IMR-90 (cell line): Measurements from ENCODE around the gene LIMS2. TPM values are rescaled to one million over a fixed set of nuclear protein-coding genes. Genes with fewer than 3 reads are reported as not detected.

ENCODE experiments used
- ATAC-seq: fragments of 200-7000 bp; cut with Tn5 transposase; 2 replicates; pipeline ENCODE4 v1.9.1; 2020; ENCODE audit warnings: low read depth, mild to moderate bottlenecking, moderate library complexity
- BruUV-seq: library from RNA; stranded (reverse); fragments of 400-500 nt; replicated peaks from 2 replicates; lab custom pipeline; 2021; lab: Mats Ljungman, UMichigan
- CTCF ChIA-PET: fragments of 300-600 bp; formaldehyde crosslinking; extraction: SDS; loops from one replicate; lab custom pipeline; 2021; ENCODE audit warnings: antibody characterized with exemption; lab: Yijun Ruan, JAX
- POLR2A ChIA-PET: fragments of 300-600 bp; sonication (Branson Sonifier 250); formaldehyde crosslinking; loops from one replicate; lab custom pipeline; 2022; ENCODE audit warnings: antibody characterized with exemption; ENCODE audit not compliant: unreplicated experiment; lab: Charles Lee
- DNase-seq: peaks from one replicate; pipeline ENCODE4 v3.0.0; 2013
- H2AFZ ChIP-seq: replicated peaks from 2 replicates; pipeline ENCODE3; 2013; ENCODE audit warnings: low read length, mild to moderate bottlenecking; ENCODE audit not compliant: poor library complexity
- H2AK5ac ChIP-seq: 2 replicates; pipeline ENCODE4 v1.6.1; 2013; ENCODE audit warnings: low read depth, low read length, inconsistent platforms
- H2AK9ac ChIP-seq: replicated peaks from 2 replicates; pipeline ENCODE3; 2013; ENCODE audit warnings: mild to moderate bottlenecking, low read depth, low read length, moderate library complexity; ENCODE audit not compliant: poor library complexity
- H2BK120ac ChIP-seq: 2 replicates; pipeline ENCODE4 v1.6.1; 2013; ENCODE audit warnings: low read depth, low read length, inconsistent platforms
- H2BK15ac ChIP-seq: 3 replicates; pipeline ENCODE4 v1.6.1; 2013; ENCODE audit warnings: low read depth, low read length, inconsistent platforms
- H2BK20ac ChIP-seq: 2 replicates; pipeline ENCODE4 v1.6.1; 2013; ENCODE audit warnings: low read depth, mild to moderate bottlenecking, inconsistent platforms, low read length, moderate library complexity
- H2BK5ac ChIP-seq: 2 replicates; pipeline ENCODE4 v1.6.1; 2013; ENCODE audit warnings: mild to moderate bottlenecking, low read depth, low read length, inconsistent platforms; ENCODE audit not compliant: poor library complexity, severe bottlenecking
- H3K14ac ChIP-seq: replicated peaks from 2 replicates; pipeline ENCODE4 v1.6.1; 2013; ENCODE audit warnings: low read depth, low read length, inconsistent platforms
- H3K18ac ChIP-seq: 2 replicates; pipeline ENCODE4 v1.6.1; 2013; ENCODE audit warnings: low read depth, low read length, control low read depth
- H3K23ac ChIP-seq: 2 replicates; pipeline ENCODE4 v1.6.1; 2013; ENCODE audit warnings: low read depth, low read length, inconsistent platforms
- H3K27ac ChIP-seq: 2 replicates; pipeline ENCODE4 v1.5.1; 2013; ENCODE audit warnings: mild to moderate bottlenecking, control low read depth, low read length; ENCODE audit not compliant: insufficient read depth
- H3K27me3 ChIP-seq: 2 replicates; pipeline ENCODE4 v1.6.1; 2013; ENCODE audit warnings: low read length; ENCODE audit not compliant: control insufficient read depth, insufficient read depth
- H3K36me3 ChIP-seq: 2 replicates; pipeline ENCODE4 v1.6.1; 2013; ENCODE audit warnings: low read length, mixed read lengths; ENCODE audit not compliant: control insufficient read depth, insufficient read depth
- H3K4ac ChIP-seq: 2 replicates; pipeline ENCODE4 v1.6.1; 2013; ENCODE audit warnings: low read depth, low read length, inconsistent platforms
- H3K4me1 ChIP-seq: 2 replicates; pipeline ENCODE4 v1.6.1; 2013; ENCODE audit warnings: low read length, mixed read lengths; ENCODE audit not compliant: control insufficient read depth, insufficient read depth
- H3K4me2 ChIP-seq: 2 replicates; pipeline ENCODE4 v1.6.1; 2013; ENCODE audit warnings: low read depth, mild to moderate bottlenecking, control low read depth, low read length, moderate library complexity
- H3K4me3 ChIP-seq: 2 replicates; pipeline ENCODE4 v1.5.1; 2013; ENCODE audit warnings: low read depth, mild to moderate bottlenecking, control low read depth, low read length, moderate library complexity; ENCODE audit not compliant: insufficient read depth
- H3K56ac ChIP-seq: 2 replicates; pipeline ENCODE4 v1.6.1; 2013; ENCODE audit warnings: low read length, inconsistent platforms; ENCODE audit not compliant: insufficient read depth; ENCODE audit errors: extremely low read depth
- H3K79me1 ChIP-seq, 2 experiments: 2 replicates each; pipeline ENCODE4 v1.6.1; 2013; ENCODE audit warnings: low read length in 2 of 2, inconsistent platforms in 1 of 2, low read depth in 1 of 2
- H3K9ac ChIP-seq: 2 replicates; pipeline ENCODE4 v1.6.1; 2013; ENCODE audit warnings: low read depth, low read length, control low read depth
- H3K9me1 ChIP-seq: 2 replicates; pipeline ENCODE4 v1.6.1; 2013; ENCODE audit warnings: low read length, inconsistent platforms; ENCODE audit not compliant: insufficient read depth
- H3K9me3 ChIP-seq: 2 replicates; pipeline ENCODE4 v1.6.1; 2013; ENCODE audit warnings: low read length; ENCODE audit not compliant: control insufficient read depth, insufficient read depth
- H4K20me1 ChIP-seq: 2 replicates; pipeline ENCODE4 v1.6.1; 2013; ENCODE audit warnings: low read length, inconsistent platforms; ENCODE audit not compliant: insufficient read depth
- H4K5ac ChIP-seq: 2 replicates; pipeline ENCODE4 v1.6.1; 2013; ENCODE audit warnings: mild to moderate bottlenecking, low read depth, low read length, control low read depth
- H4K8ac ChIP-seq, 2 experiments: 2 replicates each; pipeline ENCODE4 v1.6.1; 2013; ENCODE audit warnings: low read depth in 2 of 2, low read length in 2 of 2, control low read depth in 1 of 2, inconsistent platforms in 1 of 2
- H4K91ac ChIP-seq: 2 replicates; pipeline ENCODE4 v1.6.1; 2013; ENCODE audit warnings: low read depth, low read length, inconsistent platforms; ENCODE audit not compliant: insufficient read depth
- CEBPB ChIP-seq: IDR thresholded peaks from 2 replicates; pipeline ENCODE4 v1.6.1; 2012; ENCODE audit warnings: low read depth, low read length, improper control_type of control experiment
- CHD1 ChIP-seq: IDR thresholded peaks from 2 replicates; pipeline ENCODE4 v1.6.1; 2012; ENCODE audit warnings: low read depth, low read length, improper control_type of control experiment
- FOS ChIP-seq: fragments of 150-350 bp; IDR thresholded peaks from 2 replicates; pipeline ENCODE4 v1.6.1; 2016; ENCODE audit warnings: low read depth, low read length
- MAFK ChIP-seq: IDR thresholded peaks from 2 replicates; pipeline ENCODE4 v1.6.1; 2012; ENCODE audit warnings: low read depth, low read length, improper control_type of control experiment
- MXI1 ChIP-seq: IDR thresholded peaks from 2 replicates; pipeline ENCODE4 v1.6.1; 2012; ENCODE audit warnings: low read depth, mild to moderate bottlenecking, low read length, moderate library complexity, borderline replicate concordance
- NFE2L2 ChIP-seq: fragments of 150-350 bp; IDR thresholded peaks from 2 replicates; pipeline ENCODE4 v1.6.1; 2016; ENCODE audit warnings: low read depth, mild to moderate bottlenecking, low read length
- POLR2A ChIP-seq: IDR thresholded peaks from 2 replicates; pipeline ENCODE4 v1.6.1; 2012; ENCODE audit warnings: mild to moderate bottlenecking, low read depth, low read length
- RAD21 ChIP-seq: IDR thresholded peaks from 2 replicates; pipeline ENCODE4 v1.6.1; 2012; ENCODE audit warnings: low read length, improper control_type of control experiment
- RCOR1 ChIP-seq: IDR thresholded peaks from 2 replicates; pipeline ENCODE4 v1.6.1; 2012; ENCODE audit warnings: mild to moderate bottlenecking, low read length, improper control_type of control experiment; ENCODE audit not compliant: insufficient replicate concordance
- SMC3 ChIP-seq: fragments of 150-350 bp; IDR thresholded peaks from 2 replicates; pipeline ENCODE4 v1.6.1; 2016; ENCODE audit warnings: low read depth, mild to moderate bottlenecking, antibody characterized with exemption, low read length, moderate library complexity
- USF2 ChIP-seq: fragments of 150-350 bp; IDR thresholded peaks from 2 replicates; pipeline ENCODE4 v1.6.1; 2017; ENCODE audit warnings: mild to moderate bottlenecking, antibody characterized with exemption, low read length, low read depth
- WGBS, 2 experiments: methylation state at CpG; one replicate each; pipeline versions ENCODE4 v1.1.5 to v1.1.7; 2013; ENCODE audit warnings: missing lambda C conversion rate in 2 of 2; ENCODE audit not compliant: insufficient read length in 1 of 2; ENCODE audit errors: extremely low coverage in 2 of 2; 5-methylcytosine and 5-hydroxymethylcytosine counted together
- dilution Hi-C: fragments of 300-500 bp; cut with HindIII; formaldehyde crosslinking; loops from one replicate; pipeline ENCODE4 v1.14.3; 2018; ENCODE audit warnings: low sequenced_read_pairs; ENCODE audit not compliant: unreplicated experiment
- in situ Hi-C: fragments of 300-500 bp; cut with MboI; formaldehyde crosslinking; loops from 3 replicates; pipeline ENCODE4 v1.14.3; 2019; ENCODE audit warnings: low sequenced_read_pairs, inconsistent platforms, mixed read lengths
- intact Hi-C: fragments of 100-400 bp; cut with micrococcal nuclease; formaldehyde crosslinking; loops from 2 replicates; pipeline ENCODE4 v1.10.0; 2022
- polyA plus RNA-seq, 3 experiments: library from polyadenylated mRNA; depleted of rRNA; stranded (reverse); fragments of >200 nt; gene quantifications; 2 replicates each; pipeline ENCODE4 v1.2.3, GENCODE V29; 2012; ENCODE audit warnings: low replicate concordance in 1 of 3
- total RNA-seq: library from RNA; depleted of rRNA; stranded (reverse); fragments of >200 nt; gene quantifications from 2 replicates; pipeline ENCODE4 v1.2.3, GENCODE V29; 2012
- TF ChIP-seq, protein P1 (sequence below): fragments of 150-350 bp; IDR thresholded peaks from 2 replicates; pipeline ENCODE4 v1.6.1; 2016; ENCODE audit warnings: low read depth, mild to moderate bottlenecking, low read length, moderate library complexity, borderline replicate concordance

LIMS2 gene
- total and polyA plus RNA-seq, 2 of the 4 experiments (the other 2 are of a cell fraction): 1.3 to 18.8 TPM

DNA sequence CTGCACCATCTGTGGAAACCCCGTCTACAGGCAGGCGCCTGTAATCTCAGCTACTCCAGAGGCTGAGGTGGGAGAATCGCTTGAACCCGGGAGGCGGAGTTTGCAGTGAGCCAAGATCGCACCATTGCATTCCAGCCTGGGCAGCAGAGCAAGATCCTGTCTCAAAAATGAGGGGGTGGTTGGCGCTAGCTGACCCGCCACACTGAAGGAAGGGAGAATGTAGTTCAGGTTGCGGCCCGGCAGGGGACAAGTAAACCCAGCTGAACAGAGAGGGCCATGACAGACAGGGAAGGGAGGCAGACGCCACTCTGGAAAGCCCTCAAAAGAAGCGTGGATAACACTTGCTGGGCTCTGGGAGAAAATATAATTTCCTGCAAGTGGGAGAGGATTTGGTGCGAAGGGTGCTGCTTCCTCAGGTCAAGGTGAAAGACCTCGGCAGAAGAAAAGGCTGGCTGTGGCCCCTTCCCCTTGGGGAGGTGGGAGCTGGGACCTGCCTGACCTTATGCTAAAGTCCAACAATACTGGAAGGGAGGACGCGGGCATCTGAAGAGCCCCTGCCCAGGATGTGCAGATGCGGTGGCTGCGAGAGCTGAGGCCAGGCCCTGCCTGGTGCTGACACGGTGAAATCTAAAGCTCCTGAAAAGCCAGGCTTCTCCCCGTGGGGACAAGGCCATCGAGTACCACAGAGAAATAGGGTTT is 22.3 kb upstream of the LIMS2 start:
- WGBS, 2 experiments: 97% methylated on average over 17 of the region's 21 CpGs; no CpG with 5 or more reads in 1 of the 2 experiments
- no peak overlapping the region for H3K56ac ChIP-seq
- intact Hi-C loops: no loop called here
- CTCF ChIA-PET: no interaction called here
- H3K27me3 ChIP-seq: no peaks in the 10 kb centered on the region
- in situ Hi-C loops: no loop called here
- no peak overlapping the region for H3K27ac ChIP-seq
- H3K79me1 ChIP-seq: peaks cover 1 to 19% of the 10 kb centered on the region in 2 experiments; a peak in 3 of 4 replicates
- DNase-seq: no peak
- no peak overlapping the region for H4K91ac ChIP-seq
- dilution Hi-C loops: no loop called here
- no peak overlapping the region for H2AK5ac ChIP-seq
- POLR2A ChIA-PET: no interaction called here
- H3K9me1 ChIP-seq: peaks cover 9% of the 10 kb centered on the region
- no peak overlapping the region for H2BK120ac ChIP-seq
- H4K8ac ChIP-seq: no peak overlapping the region
- TF ChIP-seq MXI1 (no peak), RCOR1 (no peak), POLR2A (no peak), CEBPB (no peak), CHD1 (no peak), RAD21 (no peak), FOS (no peak), NFE2L2 (no peak), SMC3 (no peak), USF2 (no peak), MAFK (no peak)
- TF ChIP-seq, protein P1, sequence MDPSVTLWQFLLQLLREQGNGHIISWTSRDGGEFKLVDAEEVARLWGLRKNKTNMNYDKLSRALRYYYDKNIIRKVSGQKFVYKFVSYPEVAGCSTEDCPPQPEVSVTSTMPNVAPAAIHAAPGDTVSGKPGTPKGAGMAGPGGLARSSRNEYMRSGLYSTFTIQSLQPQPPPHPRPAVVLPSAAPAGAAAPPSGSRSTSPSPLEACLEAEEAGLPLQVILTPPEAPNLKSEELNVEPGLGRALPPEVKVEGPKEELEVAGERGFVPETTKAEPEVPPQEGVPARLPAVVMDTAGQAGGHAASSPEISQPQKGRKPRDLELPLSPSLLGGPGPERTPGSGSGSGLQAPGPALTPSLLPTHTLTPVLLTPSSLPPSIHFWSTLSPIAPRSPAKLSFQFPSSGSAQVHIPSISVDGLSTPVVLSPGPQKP: no peak
- no peaks in the 10 kb centered on the region for H3K36me3 ChIP-seq
- no peak for ATAC-seq
- no peaks in the 10 kb centered on the region for H3K9me3 ChIP-seq
- H3K4me1 ChIP-seq: peaks cover 2% of the 10 kb centered on the region; the same call in 1 of the 2 replicates
- H3K4ac ChIP-seq: no peak overlapping the region
- no peaks in the 10 kb centered on the region for H4K20me1 ChIP-seq
- H3K4me3 ChIP-seq: no peak overlapping the region
- no peak overlapping the region for H3K18ac ChIP-seq
- H3K4me2 ChIP-seq: no peak overlapping the region
- H4K5ac ChIP-seq: no peak overlapping the region
- no peak overlapping the region for H3K23ac ChIP-seq
- H2AFZ ChIP-seq: no peak overlapping the region
- peak overlapping the region; percentile 18 for H2AK9ac ChIP-seq
- H2BK20ac ChIP-seq: no peak overlapping the region
- no peak overlapping the region for H3K14ac ChIP-seq
- no peak overlapping the region for H2BK5ac ChIP-seq
- H3K9ac ChIP-seq: no peak overlapping the region
- BruUV-seq: no TSS peak
- H2BK15ac ChIP-seq: no peak overlapping the region
